Measurements from ENCODE around the gene PGS1. TPM values are rescaled to one million over a fixed set of nuclear protein-coding genes. Genes with fewer than 3 reads are reported as not detected.

PGS1 gene
- total RNA-seq, 4 donors from 2014 or later: 23.9 to 51.7 (median 34.2) TPM

GRCh38 chr17:78432226-78433012 lies 54.0 kb downstream of the PGS1 start:
- Histone ChIP-seq H3K27ac (no peak overlapping the region), H3K36me3 (peaks cover 16% of the 10 kb centered on the region), H3K4me1 (no peaks in the 10 kb centered on the region), H3K4me3 (no peak overlapping the region), H3K9me3 (no peaks in the 10 kb centered on the region), H3K27me3 (peaks cover 2% of the 10 kb centered on the region)
- no peak for DNase-seq (ENCODE audit: low spot score in 2 of 2)
- TF ChIP-seq POLR2A (IDR thresholded peaks at IDR 0.05) (no peak), EP300 (IDR thresholded peaks at IDR 0.05) (no peak), CTCF (IDR thresholded peaks at IDR 0.05) (no peak), POLR2AphosphoS5 (IDR thresholded peaks at IDR 0.05) (no peak)
- 60% methylated on average over 21 of the region's 21 CpGs for WGBS

- TF ChIP-seq CTCF (IDR thresholded peaks at IDR 0.05): no peak
- no peak for TF ChIP-seq POLR2A (IDR thresholded peaks at IDR 0.05)
- no peak for TF ChIP-seq POLR2AphosphoS5 (IDR thresholded peaks at IDR 0.05)
- no peaks in the 10 kb centered on the region for H3K4me1 ChIP-seq
- peaks cover 13% of the 10 kb centered on the region for H3K36me3 ChIP-seq
- peaks cover 7% of the 10 kb centered on the region for H3K27me3 ChIP-seq
- H3K9me3 ChIP-seq: no peaks in the 10 kb centered on the region
- WGBS: 61% methylated on average over 11 of the region's 20 CpGs
- H3K4me3 ChIP-seq: no peak overlapping the region
- H3K27ac ChIP-seq: no peak overlapping the region
- DNase-seq (ENCODE audit: low spot score in 2 of 2): no peak
These were observed 54.7 kb downstream of the PGS1 start for GRCh38 chr17:78433013-78433727.

- H3K4me1 ChIP-seq: no peaks in the 10 kb centered on the region
- peaks cover 7% of the 10 kb centered on the region for H3K27me3 ChIP-seq
- H3K9me3 ChIP-seq: no peaks in the 10 kb centered on the region
- WGBS: 88% methylated on average over 13 of the region's 13 CpGs
- H3K27ac ChIP-seq: no peak overlapping the region
- TF ChIP-seq POLR2A (IDR thresholded peaks at IDR 0.05) (no peak), CTCF (IDR thresholded peaks at IDR 0.05) (no peak), EP300 (IDR thresholded peaks at IDR 0.05) (no peak), POLR2AphosphoS5 (IDR thresholded peaks at IDR 0.05) (no peak)
- H3K4me3 ChIP-seq: no peak overlapping the region
- H3K36me3 ChIP-seq: peaks cover 12% of the 10 kb centered on the region
- DNase-seq (ENCODE audit: low spot score in 2 of 2): no peak
These were observed 55.4 kb downstream of the PGS1 start for GRCh38 chr17:78433780-78434335.

GRCh38 chr17:78434455-78435329 lies 56.2 kb downstream of the PGS1 start:
- 67% methylated on average over 12 of the region's 18 CpGs for WGBS
- Histone ChIP-seq H3K27me3 (peaks cover 7% of the 10 kb centered on the region), H3K27ac (no peak overlapping the region), H3K4me3 (no peak overlapping the region), H3K4me1 (no peaks in the 10 kb centered on the region), H3K36me3 (peaks cover 4% of the 10 kb centered on the region), H3K9me3 (no peaks in the 10 kb centered on the region)
- TF ChIP-seq POLR2A (IDR thresholded peaks at IDR 0.05) (no peak), CTCF (IDR thresholded peaks at IDR 0.05) (no peak), POLR2AphosphoS5 (IDR thresholded peaks at IDR 0.05) (no peak), EP300 (IDR thresholded peaks at IDR 0.05) (no peak)
- DNase-seq (ENCODE audit: low spot score in 2 of 2): no peak
